WTC11 (cell line): ENCODE measurements around the gene BLTP1. TPM values are rescaled to one million over a fixed set of nuclear protein-coding genes. Genes with fewer than 3 reads are reported as not detected.

ENCODE experiments used
- ATAC-seq: fragments of 200-7000 bp; cut with Tn5 transposase; 2 replicates; pipeline ENCODE4 v1.10.0; 2021; ENCODE audit warnings: mild to moderate bottlenecking, moderate library complexity
- CTCF ChIA-PET: fragments of 300-600 bp; sonication (Branson Sonifier 250); formaldehyde crosslinking; loops from one replicate; lab custom pipeline; 2021; ENCODE audit warnings: antibody characterized with exemption; lab: Charles Lee
- POLR2A ChIA-PET: fragments of 350-600 bp; sonication (Branson Sonifier 250); formaldehyde crosslinking; loops from one replicate; lab custom pipeline; 2021; ENCODE audit warnings: antibody characterized with exemption; lab: Charles Lee
- DNase-seq: peaks from one replicate; pipeline ENCODE4 v3.0.0; 2021; ENCODE audit warnings: low spot score
- H3K27ac Mint-ChIP-seq: 2 replicates; pipeline ENCODE4 v1.8.0; 2021; ENCODE audit warnings: mixed read lengths
- H3K27me3 Mint-ChIP-seq: 2 replicates; pipeline ENCODE4 v1.8.0; 2021; ENCODE audit warnings: low read depth, mild to moderate bottlenecking, moderate library complexity, mixed read lengths
- H3K36me3 Mint-ChIP-seq: 2 replicates; pipeline ENCODE4 v1.8.0; 2021; ENCODE audit warnings: mixed read lengths
- H3K4me1 Mint-ChIP-seq: 2 replicates; pipeline ENCODE4 v1.8.0; 2022; ENCODE audit warnings: mixed read lengths
- H3K4me3 Mint-ChIP-seq: 2 replicates; pipeline ENCODE4 v1.8.0; 2021; ENCODE audit warnings: mild to moderate bottlenecking, moderate library complexity, mixed read lengths
- H3K9me3 Mint-ChIP-seq: 2 replicates; pipeline ENCODE4 v1.8.0; 2021; ENCODE audit warnings: mixed read lengths
- FOXK1 ChIP-seq: sonication (generic); formaldehyde crosslinking; IDR thresholded peaks from 2 replicates; pipeline ENCODE4 v1.8.0; 2022; ENCODE audit warnings: mild to moderate bottlenecking, moderate library complexity, missing genetic modification reagents
- MAX ChIP-seq: sonication (generic); formaldehyde crosslinking; IDR thresholded peaks from 2 replicates; pipeline ENCODE4 v1.8.0; 2022; ENCODE audit warnings: mild to moderate bottlenecking, missing genetic modification reagents
- NFYB ChIP-seq: sonication (generic); formaldehyde crosslinking; conservative IDR thresholded peaks from 2 replicates; pipeline ENCODE4 v1.8.0; 2022; ENCODE audit warnings: low read depth, missing genetic modification reagents
- NR1H2 ChIP-seq: sonication (generic); formaldehyde crosslinking; IDR thresholded peaks from 2 replicates; pipeline ENCODE4 v1.9.0; 2021; ENCODE audit warnings: mild to moderate bottlenecking, moderate library complexity, missing genetic modification reagents
- TEAD1 ChIP-seq: sonication (generic); formaldehyde crosslinking; IDR thresholded peaks from 2 replicates; pipeline ENCODE4 v1.8.0; 2022; ENCODE audit warnings: mild to moderate bottlenecking, missing genetic modification reagents
- ZNF671 ChIP-seq: fragments of 250-450 bp; sonication (Bioruptor Pico); IDR thresholded peaks from 2 replicates; pipeline ENCODE4 v1.8.0; 2021; ENCODE audit warnings: mild to moderate bottlenecking
- total RNA-seq: library from RNA; stranded (reverse); gene quantifications from 3 replicates; pipeline ENCODE4 v1.2.3, GENCODE V29; 2021
- TF ChIP-seq, protein P1 (sequence below): fragments of 200-600 bp; IDR thresholded peaks from 2 replicates; pipeline ENCODE4 v1.8.0; 2022; ENCODE audit warnings: antibody characterized with exemption
- TF ChIP-seq, protein P2 (sequence below): sonication (generic); formaldehyde crosslinking; IDR thresholded peaks from 2 replicates; pipeline ENCODE4 v1.8.1; 2022; ENCODE audit warnings: mild to moderate bottlenecking, moderate library complexity, missing genetic modification reagents
- TF ChIP-seq, protein P3 (sequence below): sonication (generic); formaldehyde crosslinking; IDR thresholded peaks from 2 replicates; pipeline ENCODE4 v1.8.1; 2022; ENCODE audit warnings: missing genetic modification reagents, borderline replicate concordance
- TF ChIP-seq, protein P4 (sequence below): sonication (generic); formaldehyde crosslinking; IDR thresholded peaks from 2 replicates; pipeline ENCODE4 v1.8.0; 2023; ENCODE audit warnings: missing genetic modification reagents, mild to moderate bottlenecking, borderline replicate concordance
- TF ChIP-seq, protein P5 (sequence below): sonication (generic); formaldehyde crosslinking; IDR thresholded peaks from 2 replicates; pipeline ENCODE4 v1.8.1; 2022; ENCODE audit warnings: low read depth, missing genetic modification reagents, borderline replicate concordance

Gene BLTP1
- total RNA-seq, 1 experiment from 2014 or later: 32.1 TPM

DNA sequence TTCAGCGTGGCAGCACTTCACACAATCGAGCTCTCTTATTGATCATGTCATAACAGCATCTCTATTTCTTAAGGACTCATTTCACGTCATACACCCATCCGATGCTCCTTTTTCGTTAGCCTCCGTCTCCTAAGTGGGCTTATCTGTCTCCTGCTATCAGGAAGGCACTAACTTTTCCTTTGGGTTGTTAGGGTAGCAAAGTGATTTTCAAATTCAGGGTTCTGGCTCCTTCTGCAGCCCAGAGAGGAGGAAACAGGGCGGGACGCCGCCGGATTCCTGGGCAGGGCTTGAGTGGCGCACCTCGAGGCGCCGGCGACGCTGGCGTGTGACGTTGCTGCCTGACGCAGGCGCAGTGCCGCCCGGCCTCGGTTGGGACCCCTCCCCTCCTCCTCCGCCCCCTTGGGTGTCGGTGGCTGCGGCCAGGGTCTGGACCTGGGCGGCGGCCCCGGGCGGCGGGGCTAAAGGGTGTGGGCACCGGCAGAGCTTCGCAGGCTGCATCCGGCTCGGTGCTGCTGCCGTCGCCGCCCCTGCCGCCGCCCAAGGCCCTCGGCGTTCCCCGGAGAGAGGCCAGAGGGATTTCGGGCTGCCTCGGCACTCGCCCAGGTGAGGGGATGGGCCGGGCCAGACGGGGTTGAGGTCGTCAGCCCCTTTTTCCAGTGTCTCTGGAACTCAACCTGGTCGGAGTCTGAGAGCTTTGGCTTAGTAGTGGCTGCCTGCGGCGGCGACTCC lies at the start of gene BLTP1 (continued):
- no peak for TF ChIP-seq NR1H2 (CRISPR knock-in tag)
- TF ChIP-seq TEAD1 (CRISPR knock-in tag): peak; percentile 86; the same call in 1 of the 2 replicates
- TF ChIP-seq MAX (CRISPR knock-in tag): peak; percentile 68; the same call in 1 of the 2 replicates
- TF ChIP-seq, protein P1, sequence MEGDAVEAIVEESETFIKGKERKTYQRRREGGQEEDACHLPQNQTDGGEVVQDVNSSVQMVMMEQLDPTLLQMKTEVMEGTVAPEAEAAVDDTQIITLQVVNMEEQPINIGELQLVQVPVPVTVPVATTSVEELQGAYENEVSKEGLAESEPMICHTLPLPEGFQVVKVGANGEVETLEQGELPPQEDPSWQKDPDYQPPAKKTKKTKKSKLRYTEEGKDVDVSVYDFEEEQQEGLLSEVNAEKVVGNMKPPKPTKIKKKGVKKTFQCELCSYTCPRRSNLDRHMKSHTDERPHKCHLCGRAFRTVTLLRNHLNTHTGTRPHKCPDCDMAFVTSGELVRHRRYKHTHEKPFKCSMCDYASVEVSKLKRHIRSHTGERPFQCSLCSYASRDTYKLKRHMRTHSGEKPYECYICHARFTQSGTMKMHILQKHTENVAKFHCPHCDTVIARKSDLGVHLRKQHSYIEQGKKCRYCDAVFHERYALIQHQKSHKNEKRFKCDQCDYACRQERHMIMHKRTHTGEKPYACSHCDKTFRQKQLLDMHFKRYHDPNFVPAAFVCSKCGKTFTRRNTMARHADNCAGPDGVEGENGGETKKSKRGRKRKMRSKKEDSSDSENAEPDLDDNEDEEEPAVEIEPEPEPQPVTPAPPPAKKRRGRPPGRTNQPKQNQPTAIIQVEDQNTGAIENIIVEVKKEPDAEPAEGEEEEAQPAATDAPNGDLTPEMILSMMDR: no peak
- TF ChIP-seq, protein P2, sequence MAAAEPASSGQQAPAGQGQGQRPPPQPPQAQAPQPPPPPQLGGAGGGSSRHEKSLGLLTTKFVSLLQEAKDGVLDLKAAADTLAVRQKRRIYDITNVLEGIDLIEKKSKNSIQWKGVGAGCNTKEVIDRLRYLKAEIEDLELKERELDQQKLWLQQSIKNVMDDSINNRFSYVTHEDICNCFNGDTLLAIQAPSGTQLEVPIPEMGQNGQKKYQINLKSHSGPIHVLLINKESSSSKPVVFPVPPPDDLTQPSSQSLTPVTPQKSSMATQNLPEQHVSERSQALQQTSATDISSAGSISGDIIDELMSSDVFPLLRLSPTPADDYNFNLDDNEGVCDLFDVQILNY: peak; percentile 83
- TF ChIP-seq FOXK1 (CRISPR knock-in tag): peak; percentile 70
- TF ChIP-seq, protein P3, sequence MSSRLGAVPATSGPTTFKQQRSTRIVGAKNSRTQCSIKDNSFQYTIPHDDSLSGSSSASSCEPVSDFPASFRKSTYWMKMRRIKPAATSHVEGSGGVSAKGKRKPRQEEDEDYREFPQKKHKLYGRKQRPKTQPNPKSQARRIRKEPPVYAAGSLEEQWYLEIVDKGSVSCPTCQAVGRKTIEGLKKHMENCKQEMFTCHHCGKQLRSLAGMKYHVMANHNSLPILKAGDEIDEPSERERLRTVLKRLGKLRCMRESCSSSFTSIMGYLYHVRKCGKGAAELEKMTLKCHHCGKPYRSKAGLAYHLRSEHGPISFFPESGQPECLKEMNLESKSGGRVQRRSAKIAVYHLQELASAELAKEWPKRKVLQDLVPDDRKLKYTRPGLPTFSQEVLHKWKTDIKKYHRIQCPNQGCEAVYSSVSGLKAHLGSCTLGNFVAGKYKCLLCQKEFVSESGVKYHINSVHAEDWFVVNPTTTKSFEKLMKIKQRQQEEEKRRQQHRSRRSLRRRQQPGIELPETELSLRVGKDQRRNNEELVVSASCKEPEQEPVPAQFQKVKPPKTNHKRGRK (CRISPR knock-in tag): no peak
- no peak for TF ChIP-seq ZNF671 (CRISPR knock-in tag)
- TF ChIP-seq, protein P4, sequence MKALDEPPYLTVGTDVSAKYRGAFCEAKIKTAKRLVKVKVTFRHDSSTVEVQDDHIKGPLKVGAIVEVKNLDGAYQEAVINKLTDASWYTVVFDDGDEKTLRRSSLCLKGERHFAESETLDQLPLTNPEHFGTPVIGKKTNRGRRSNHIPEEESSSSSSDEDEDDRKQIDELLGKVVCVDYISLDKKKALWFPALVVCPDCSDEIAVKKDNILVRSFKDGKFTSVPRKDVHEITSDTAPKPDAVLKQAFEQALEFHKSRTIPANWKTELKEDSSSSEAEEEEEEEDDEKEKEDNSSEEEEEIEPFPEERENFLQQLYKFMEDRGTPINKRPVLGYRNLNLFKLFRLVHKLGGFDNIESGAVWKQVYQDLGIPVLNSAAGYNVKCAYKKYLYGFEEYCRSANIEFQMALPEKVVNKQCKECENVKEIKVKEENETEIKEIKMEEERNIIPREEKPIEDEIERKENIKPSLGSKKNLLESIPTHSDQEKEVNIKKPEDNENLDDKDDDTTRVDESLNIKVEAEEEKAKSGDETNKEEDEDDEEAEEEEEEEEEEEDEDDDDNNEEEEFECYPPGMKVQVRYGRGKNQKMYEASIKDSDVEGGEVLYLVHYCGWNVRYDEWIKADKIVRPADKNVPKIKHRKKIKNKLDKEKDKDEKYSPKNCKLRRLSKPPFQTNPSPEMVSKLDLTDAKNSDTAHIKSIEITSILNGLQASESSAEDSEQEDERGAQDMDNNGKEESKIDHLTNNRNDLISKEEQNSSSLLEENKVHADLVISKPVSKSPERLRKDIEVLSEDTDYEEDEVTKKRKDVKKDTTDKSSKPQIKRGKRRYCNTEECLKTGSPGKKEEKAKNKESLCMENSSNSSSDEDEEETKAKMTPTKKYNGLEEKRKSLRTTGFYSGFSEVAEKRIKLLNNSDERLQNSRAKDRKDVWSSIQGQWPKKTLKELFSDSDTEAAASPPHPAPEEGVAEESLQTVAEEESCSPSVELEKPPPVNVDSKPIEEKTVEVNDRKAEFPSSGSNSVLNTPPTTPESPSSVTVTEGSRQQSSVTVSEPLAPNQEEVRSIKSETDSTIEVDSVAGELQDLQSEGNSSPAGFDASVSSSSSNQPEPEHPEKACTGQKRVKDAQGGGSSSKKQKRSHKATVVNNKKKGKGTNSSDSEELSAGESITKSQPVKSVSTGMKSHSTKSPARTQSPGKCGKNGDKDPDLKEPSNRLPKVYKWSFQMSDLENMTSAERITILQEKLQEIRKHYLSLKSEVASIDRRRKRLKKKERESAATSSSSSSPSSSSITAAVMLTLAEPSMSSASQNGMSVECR (CRISPR knock-in tag): peak; percentile 66; the same call in 1 of the 2 replicates

DNA sequence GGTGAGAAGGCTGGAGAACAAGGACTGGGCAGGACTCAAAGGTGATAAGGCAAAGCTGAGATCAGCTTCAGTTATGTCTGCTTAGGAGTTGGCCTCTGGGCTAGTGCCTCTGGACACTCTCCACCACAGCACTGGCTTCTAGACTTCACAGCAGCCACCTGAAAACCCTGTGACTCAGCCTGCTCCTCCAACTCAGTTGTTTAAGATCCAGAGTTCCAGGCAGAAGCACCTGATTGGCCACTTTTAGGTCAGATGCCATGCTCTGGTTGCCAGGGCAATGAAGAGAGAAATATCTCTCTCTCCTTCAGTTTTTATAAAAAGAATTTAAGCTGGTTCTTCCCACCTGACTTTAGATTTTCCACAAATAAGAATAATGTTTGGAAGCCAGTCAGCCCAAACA lies 47.9 kb upstream of the BLTP1 start:
- ChIA-PET CTCF (no interaction called here), POLR2A (no interaction called here)
- H3K4me1 Mint-ChIP-seq: peaks cover 36% of the 10 kb centered on the region
- no peaks in the 10 kb centered on the region; the same call in 1 of the 2 replicates for H3K36me3 Mint-ChIP-seq
- 0 out of 2 replicates have a peak, but pooled peaks cover 6% of the 10 kb centered on the region for H3K9me3 Mint-ChIP-seq
- peak; percentile 23; the same call in 1 of the 2 replicates for TF ChIP-seq NFYB (CRISPR knock-in tag)
- TF ChIP-seq, protein P5, sequence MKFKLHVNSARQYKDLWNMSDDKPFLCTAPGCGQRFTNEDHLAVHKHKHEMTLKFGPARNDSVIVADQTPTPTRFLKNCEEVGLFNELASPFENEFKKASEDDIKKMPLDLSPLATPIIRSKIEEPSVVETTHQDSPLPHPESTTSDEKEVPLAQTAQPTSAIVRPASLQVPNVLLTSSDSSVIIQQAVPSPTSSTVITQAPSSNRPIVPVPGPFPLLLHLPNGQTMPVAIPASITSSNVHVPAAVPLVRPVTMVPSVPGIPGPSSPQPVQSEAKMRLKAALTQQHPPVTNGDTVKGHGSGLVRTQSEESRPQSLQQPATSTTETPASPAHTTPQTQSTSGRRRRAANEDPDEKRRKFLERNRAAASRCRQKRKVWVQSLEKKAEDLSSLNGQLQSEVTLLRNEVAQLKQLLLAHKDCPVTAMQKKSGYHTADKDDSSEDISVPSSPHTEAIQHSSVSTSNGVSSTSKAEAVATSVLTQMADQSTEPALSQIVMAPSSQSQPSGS (CRISPR knock-in tag): no peak
- peaks cover 43% of the 10 kb centered on the region for H3K27me3 Mint-ChIP-seq
- no peak overlapping the region for H3K4me3 Mint-ChIP-seq
- no peak overlapping the region for H3K27ac Mint-ChIP-seq
- DNase-seq: no peak
- ATAC-seq: peak; percentile 41; the same call in 1 of the 2 replicates
